Activated CD4-positive, alpha-beta T cell treated with anti-CD3 and anti-CD28 coated beads, Interleukin-2, amount 10 ng/mL, durations not matched to agents 24 days and 14 days (primary cell): ENCODE data around the gene SUSD4. TPM values are rescaled to one million over a fixed set of nuclear protein-coding genes. Genes with fewer than 3 reads are reported as not detected.
"Not testable (repeated sequence)": the region's sequence is repeated elsewhere in the genome, so short reads cannot be mapped to it uniquely, and the experiment has no call there.

Experiments used
- DNase-seq: peaks from one replicate; pipeline ENCODE4 v3.0.0; 2022
- H3K27ac Mint-ChIP-seq: one replicate; pipeline ENCODE4 v1.8.0; 2022; ENCODE audit warnings: mild to moderate bottlenecking, mixed read lengths
- H3K27me3 Mint-ChIP-seq: one replicate; pipeline ENCODE4 v1.8.0; 2022; ENCODE audit warnings: mixed read lengths
- H3K36me3 Mint-ChIP-seq: one replicate; pipeline ENCODE4 v1.8.0; 2022; ENCODE audit warnings: low read depth, mild to moderate bottlenecking, mixed read lengths
- H3K4me1 Mint-ChIP-seq: one replicate; pipeline ENCODE4 v1.8.0; 2021; ENCODE audit warnings: mixed read lengths
- H3K4me3 Mint-ChIP-seq: one replicate; pipeline ENCODE4 v1.8.0; 2022; ENCODE audit warnings: mild to moderate bottlenecking, moderate library complexity, mixed read lengths
- H3K9me3 Mint-ChIP-seq: one replicate; pipeline ENCODE4 v1.8.0; 2021; ENCODE audit warnings: mixed read lengths
- intact Hi-C: fragments of 100-400 bp; cut with micrococcal nuclease; formaldehyde crosslinking; loops from one replicate; pipeline ENCODE4 v1.15.1; 2023
- total RNA-seq: library from RNA; stranded (reverse); gene quantifications from 2 replicates; pipeline ENCODE4 v1.2.3, GENCODE V29; 2022

Gene SUSD4, protein sequence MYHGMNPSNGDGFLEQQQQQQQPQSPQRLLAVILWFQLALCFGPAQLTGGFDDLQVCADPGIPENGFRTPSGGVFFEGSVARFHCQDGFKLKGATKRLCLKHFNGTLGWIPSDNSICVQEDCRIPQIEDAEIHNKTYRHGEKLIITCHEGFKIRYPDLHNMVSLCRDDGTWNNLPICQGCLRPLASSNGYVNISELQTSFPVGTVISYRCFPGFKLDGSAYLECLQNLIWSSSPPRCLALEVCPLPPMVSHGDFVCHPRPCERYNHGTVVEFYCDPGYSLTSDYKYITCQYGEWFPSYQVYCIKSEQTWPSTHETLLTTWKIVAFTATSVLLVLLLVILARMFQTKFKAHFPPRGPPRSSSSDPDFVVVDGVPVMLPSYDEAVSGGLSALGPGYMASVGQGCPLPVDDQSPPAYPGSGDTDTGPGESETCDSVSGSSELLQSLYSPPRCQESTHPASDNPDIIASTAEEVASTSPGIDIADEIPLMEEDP
- total RNA-seq, result not detected in 2 replicates

DNA sequence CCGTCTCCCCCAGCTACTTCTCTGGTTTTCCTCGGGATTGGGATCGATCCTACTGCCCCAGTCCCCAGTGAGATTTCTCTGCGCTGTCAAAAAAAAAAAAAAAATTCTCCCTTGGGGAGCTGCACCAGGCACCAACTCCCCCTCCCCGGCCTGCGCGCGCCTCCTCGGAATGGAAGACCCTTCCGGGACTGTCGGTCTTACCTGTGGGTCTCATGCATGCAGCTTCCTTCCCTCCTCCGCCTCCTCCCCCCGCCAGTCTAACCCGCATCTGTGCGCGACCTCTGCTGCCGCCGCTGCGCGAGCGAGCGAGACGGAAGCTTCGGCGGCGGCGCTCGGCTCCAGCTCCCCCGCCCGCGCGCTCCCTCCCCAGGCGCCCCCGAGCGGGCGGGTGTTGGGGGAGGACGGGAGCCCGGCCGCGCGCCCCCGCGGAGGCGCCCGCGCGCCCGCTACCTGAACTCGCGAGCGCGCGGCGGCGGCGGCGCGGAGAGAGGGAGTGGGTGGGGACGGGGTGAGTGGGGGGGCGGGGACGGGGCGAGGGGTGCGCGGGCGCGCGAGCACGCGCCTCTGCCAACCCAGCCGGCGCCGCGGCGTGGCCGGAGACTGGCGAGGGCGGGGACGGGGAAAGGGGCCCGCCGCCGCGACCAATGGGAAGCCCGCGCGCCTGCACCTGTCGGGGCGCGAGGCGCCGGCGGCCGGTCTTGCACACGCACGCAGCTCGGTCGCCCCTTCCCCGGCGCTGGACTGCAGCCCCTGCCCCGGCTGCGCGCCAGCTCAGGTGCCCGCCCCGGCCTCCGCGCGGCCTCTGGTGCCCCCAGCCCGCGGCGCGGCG lies at the start of gene SUSD4:
SUSD4 (minus strand) TSS at position 321 of the 829 bp plus-strand sequence. CDS start 751 bp downstream, outside the sequence.
- H3K4me1 Mint-ChIP-seq, result peaks cover 4% of the 10 kb centered on the region
- H3K4me3 Mint-ChIP-seq, result peak within 1 kb of the TSS; percentile 85
- peak; percentile 83 for DNase-seq
- no peak within 1 kb of the TSS for H3K27ac Mint-ChIP-seq
- H3K9me3 Mint-ChIP-seq, result no peaks in the 10 kb centered on the region
- H3K27me3 Mint-ChIP-seq, result peaks cover 56% of the 10 kb centered on the region
- no peaks in the 10 kb centered on the region for H3K36me3 Mint-ChIP-seq
- intact Hi-C loops, result loop anchor here (1.0 to 10.0 kb wide), 2 partner anchors 231 to 549 kb away; partner anchors contain the start of gene DISP1

DNA sequence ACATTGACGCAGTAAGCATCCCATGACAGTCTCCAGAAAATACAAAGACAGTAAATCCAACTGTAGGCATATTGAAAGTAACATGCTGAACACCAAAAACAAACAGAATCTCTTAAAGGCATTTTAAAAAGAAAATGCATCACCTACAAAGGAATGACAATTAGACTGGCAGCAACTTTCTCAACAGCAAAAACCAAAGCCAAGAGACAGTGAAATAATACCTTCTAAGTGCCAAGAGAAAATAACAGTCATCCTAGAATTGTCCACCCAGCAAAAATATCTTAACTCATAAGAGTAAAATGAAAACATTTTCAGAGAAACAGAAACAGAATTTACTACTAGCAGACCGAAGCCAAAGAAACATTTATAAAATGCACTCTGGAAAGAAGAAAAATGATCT lies 49.2 kb upstream of the SUSD4 start:
- Mint-ChIP-seq H3K4me3 (no peak overlapping the region), H3K4me1 (no peaks in the 10 kb centered on the region), H3K9me3 (no peaks in the 10 kb centered on the region), H3K27me3 (peaks cover 12% of the 10 kb centered on the region), H3K36me3 (no peaks in the 10 kb centered on the region), H3K27ac (no peak overlapping the region)
- DNase-seq, result no peak
- intact Hi-C loops, result no loop called here

GRCh38 chr1:223411710-223412109 lies 47.7 kb upstream of the SUSD4 start:
- intact Hi-C loops, result no loop called here
- no peak overlapping the region for H3K27ac Mint-ChIP-seq
- H3K9me3 Mint-ChIP-seq, result no peaks in the 10 kb centered on the region
- no peaks in the 10 kb centered on the region for H3K4me1 Mint-ChIP-seq
- no peak for DNase-seq
- no peak overlapping the region for H3K4me3 Mint-ChIP-seq
- peaks cover 14% of the 10 kb centered on the region for H3K27me3 Mint-ChIP-seq
- H3K36me3 Mint-ChIP-seq, result no peaks in the 10 kb centered on the region

DNA sequence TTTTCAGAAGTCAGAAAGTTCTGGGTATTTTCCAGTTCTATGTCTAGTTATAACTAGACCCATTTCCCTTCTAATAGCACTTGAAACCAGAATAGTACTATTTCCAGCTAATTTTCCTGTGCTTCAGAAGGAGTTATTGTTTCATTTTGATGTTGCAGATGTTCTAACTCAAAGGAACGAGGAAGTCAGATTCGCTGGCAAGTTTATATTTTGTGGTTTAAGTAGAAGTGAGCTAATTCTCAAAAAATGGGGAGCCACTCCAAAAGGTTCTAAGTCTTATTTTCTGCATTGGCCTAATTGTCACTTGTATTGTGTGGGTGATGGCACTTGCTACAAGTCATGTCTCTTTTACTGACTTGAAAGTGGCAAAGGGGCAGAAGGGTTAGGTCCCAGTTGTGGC lies 47.3 kb upstream of the SUSD4 start:
- no peaks in the 10 kb centered on the region for H3K36me3 Mint-ChIP-seq
- no peak overlapping the region for H3K27ac Mint-ChIP-seq
- peaks cover 18% of the 10 kb centered on the region for H3K27me3 Mint-ChIP-seq
- H3K4me3 Mint-ChIP-seq, result no peak overlapping the region
- no peaks in the 10 kb centered on the region for H3K9me3 Mint-ChIP-seq
- intact Hi-C loops, result no loop called here
- H3K4me1 Mint-ChIP-seq, result no peaks in the 10 kb centered on the region
- DNase-seq, result no peak

DNA sequence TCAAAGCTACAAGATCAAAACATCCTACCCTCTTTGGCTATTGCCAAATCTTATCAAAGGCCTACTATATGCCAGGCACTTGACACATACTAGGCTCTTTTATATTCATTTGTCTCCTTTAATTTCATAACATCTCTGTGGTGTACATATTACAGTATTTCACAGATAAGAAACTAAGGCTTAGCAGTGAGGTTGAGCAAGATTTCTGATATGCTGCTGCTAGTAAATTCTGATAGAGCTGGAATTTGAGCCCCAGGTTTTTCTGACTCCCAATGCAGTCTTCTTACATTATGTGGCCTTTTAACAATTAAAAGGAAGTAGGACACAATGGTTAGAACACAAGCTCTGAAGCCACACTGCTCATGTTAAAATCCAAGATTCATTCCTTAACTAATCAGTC lies 46.1 kb upstream of the SUSD4 start:
- H3K36me3 Mint-ChIP-seq, result no peaks in the 10 kb centered on the region
- DNase-seq, result no peak
- peaks cover 22% of the 10 kb centered on the region for H3K27me3 Mint-ChIP-seq
- peaks cover 6% of the 10 kb centered on the region for H3K9me3 Mint-ChIP-seq
- H3K4me3 Mint-ChIP-seq, result no peak overlapping the region
- no peaks in the 10 kb centered on the region for H3K4me1 Mint-ChIP-seq
- no peak overlapping the region for H3K27ac Mint-ChIP-seq
- intact Hi-C loops, result no loop called here

DNA sequence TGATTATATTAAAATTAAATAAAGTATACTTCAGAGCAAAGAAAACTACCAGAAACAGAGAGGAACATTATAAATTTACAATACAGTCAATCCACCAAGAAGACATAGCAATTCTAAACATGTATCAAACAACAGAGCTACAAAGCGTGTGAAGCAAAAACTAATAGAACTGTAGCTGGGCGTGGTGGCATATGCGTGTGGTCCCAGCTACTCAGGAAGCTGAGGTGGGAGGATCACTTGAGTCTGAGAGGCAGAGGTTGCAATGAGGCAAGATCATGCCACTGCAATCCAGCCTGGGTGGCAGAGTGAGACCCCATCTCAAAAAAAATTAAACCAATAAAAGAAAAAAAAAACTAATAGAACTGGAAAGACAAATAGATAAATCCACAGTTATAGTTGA lies 41.5 kb upstream of the SUSD4 start:
- Mint-ChIP-seq H3K4me1 (peaks cover 2% of the 10 kb centered on the region), H3K9me3 (peaks cover 12% of the 10 kb centered on the region), H3K27ac (no peak overlapping the region), H3K27me3 (peaks cover 13% of the 10 kb centered on the region), H3K36me3 (no peaks in the 10 kb centered on the region), H3K4me3 (no peak overlapping the region)
- intact Hi-C loops, result no loop called here
- DNase-seq, result no peak

- Mint-ChIP-seq H3K9me3 (peaks cover 12% of the 10 kb centered on the region), H3K27me3 (peaks cover 13% of the 10 kb centered on the region), H3K27ac (no peak overlapping the region), H3K36me3 (no peaks in the 10 kb centered on the region), H3K4me3 (no peak overlapping the region), H3K4me1 (peaks cover 2% of the 10 kb centered on the region)
- intact Hi-C loops, result no loop called here
- peak; percentile 22 for DNase-seq
Measured at GRCh38 chr1:223403184-223403815, 39.3 kb upstream of the SUSD4 start.

DNA sequence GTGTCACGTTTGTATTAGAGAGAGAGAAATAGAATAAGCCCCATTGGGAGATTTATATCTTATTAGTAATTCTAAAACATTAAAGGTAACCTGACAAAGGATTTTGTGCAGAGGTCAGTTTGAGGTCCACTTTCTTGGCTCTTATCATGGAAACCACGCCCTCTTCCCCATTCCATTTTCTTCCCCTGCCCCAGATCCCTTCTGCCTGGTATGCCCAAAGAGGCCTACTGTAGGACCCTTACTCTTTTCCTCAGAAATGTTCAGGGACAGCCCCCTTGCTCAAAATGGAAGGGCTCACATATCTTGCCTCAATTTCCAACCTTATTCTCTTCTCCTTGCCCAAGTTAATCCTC lies 38.8 kb upstream of the SUSD4 start:
- peak; percentile 36 for DNase-seq
- no peak overlapping the region for H3K4me3 Mint-ChIP-seq
- H3K9me3 Mint-ChIP-seq, result peaks cover 12% of the 10 kb centered on the region
- H3K27me3 Mint-ChIP-seq, result peaks cover 11% of the 10 kb centered on the region
- intact Hi-C loops, result no loop called here
- H3K4me1 Mint-ChIP-seq, result peaks cover 2% of the 10 kb centered on the region
- no peaks in the 10 kb centered on the region for H3K36me3 Mint-ChIP-seq
- H3K27ac Mint-ChIP-seq, result no peak overlapping the region

GRCh38 chr1:223401873-223402789 lies 38.2 kb upstream of the SUSD4 start:
- Mint-ChIP-seq H3K36me3 (no peaks in the 10 kb centered on the region), H3K4me3 (no peak overlapping the region), H3K4me1 (peaks cover 2% of the 10 kb centered on the region), H3K27me3 (peaks cover 11% of the 10 kb centered on the region), H3K27ac (no peak overlapping the region), H3K9me3 (peaks cover 12% of the 10 kb centered on the region)
- intact Hi-C loops, result no loop called here
- DNase-seq, result peak; percentile 25

DNA sequence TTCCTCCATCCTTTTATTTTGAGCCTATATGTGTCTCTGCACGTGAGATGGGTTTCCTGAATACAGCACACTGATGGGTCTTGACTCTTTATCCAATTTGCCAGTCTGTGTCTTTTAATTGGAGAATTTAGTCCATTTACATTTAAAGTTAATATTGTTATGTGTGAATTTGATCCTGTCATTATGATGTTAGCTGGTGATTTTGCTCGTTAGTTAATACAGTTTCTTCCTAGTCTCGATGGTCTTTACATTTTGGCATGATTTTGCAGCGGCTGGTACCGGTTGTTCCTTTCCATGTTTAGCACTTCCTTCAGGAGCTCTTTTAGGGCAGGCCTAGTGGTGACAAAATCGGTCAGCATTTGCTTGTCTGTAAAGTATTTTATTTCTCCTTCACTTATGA lies 35.4 kb upstream of the SUSD4 start:
- H3K9me3 Mint-ChIP-seq, H3K36me3 Mint-ChIP-seq, H3K27me3 Mint-ChIP-seq, H3K27ac Mint-ChIP-seq, H3K4me1 Mint-ChIP-seq, H3K4me3 Mint-ChIP-seq, intact Hi-C loops, DNase-seq: not testable (repeated sequence)

DNA sequence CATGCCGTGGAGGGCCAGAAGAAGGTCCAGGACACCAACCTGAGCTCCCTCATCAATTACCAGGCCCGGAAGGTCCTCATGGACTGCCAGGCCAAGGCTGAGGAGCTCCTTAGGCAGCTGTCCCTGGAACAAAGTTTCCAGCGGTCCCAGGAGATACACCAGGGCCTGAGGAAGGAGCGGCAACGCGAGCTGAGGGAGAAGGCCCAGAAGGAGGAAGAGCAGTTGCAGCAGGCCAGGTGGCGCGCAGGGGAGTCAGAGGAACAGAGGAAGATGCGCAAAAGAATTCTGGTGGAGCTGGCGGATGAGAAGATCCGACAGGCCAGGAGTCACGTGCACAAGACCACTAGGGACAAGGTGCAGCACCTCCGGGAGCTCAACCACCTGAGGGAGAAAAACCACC lies 30.7 kb upstream of the SUSD4 start:
- Mint-ChIP-seq H3K27me3 (peaks cover 20% of the 10 kb centered on the region), H3K4me1 (no peaks in the 10 kb centered on the region), H3K36me3 (no peaks in the 10 kb centered on the region), H3K4me3 (no peak overlapping the region), H3K27ac (no peak overlapping the region), H3K9me3 (no peaks in the 10 kb centered on the region)
- no peak for DNase-seq
- intact Hi-C loops, result no loop called here

GRCh38 chr1:223394242-223394641 lies 30.3 kb upstream of the SUSD4 start:
- Mint-ChIP-seq H3K36me3 (no peaks in the 10 kb centered on the region), H3K4me3 (no peak overlapping the region), H3K9me3 (no peaks in the 10 kb centered on the region), H3K4me1 (no peaks in the 10 kb centered on the region), H3K27ac (no peak overlapping the region), H3K27me3 (peaks cover 20% of the 10 kb centered on the region)
- intact Hi-C loops, result no loop called here
- DNase-seq, result no peak
